Gastroesophageal sphincter (tissue), 4 donors: ENCODE measurements around the gene HAO2. TPM values are rescaled to one million over a fixed set of nuclear protein-coding genes. Genes with fewer than 3 reads are reported as not detected.

Experiments
- ATAC-seq: fragments of 150-250 bp; one replicate; pipeline ENCODE4 v1.9.1; 2016; ENCODE audit warnings: mild to moderate bottlenecking, moderate library complexity
- H3K27ac ChIP-seq, 4 donors: fragments of 200-600 bp; sonication (generic) in 3 of 4; 1 replicate in 3 of 4; 2 replicates in 1 of 4; pipeline ENCODE4 v1.5.1; 2016 to 2019
- H3K27me3 ChIP-seq: fragments of 200-600 bp; sonication (generic); one replicate; pipeline ENCODE4 v1.5.1; 2019
- H3K36me3 ChIP-seq, 2 donors: fragments of 200-600 bp; sonication (generic); one replicate each; pipeline ENCODE4 v1.5.1; 2019; ENCODE audit warnings: control low read depth in 1 of 2
- H3K4me1 ChIP-seq, 3 donors: fragments of 200-600 bp; sonication (generic); 1 replicate in 2 of 3; 2 replicates in 1 of 3; pipeline ENCODE4 v1.5.1; 2016 to 2019; ENCODE audit warnings: control low read depth in 2 of 3
- H3K4me3 ChIP-seq, 2 donors: fragments of 200-600 bp; sonication (generic); one replicate each; pipeline ENCODE4 v1.5.1; 2019; ENCODE audit warnings: mild to moderate bottlenecking in 1 of 2, moderate library complexity in 1 of 2
- H3K9me3 ChIP-seq, 3 donors: fragments of 200-600 bp; sonication (generic); one replicate each; pipeline ENCODE4 v1.5.1; 2017 to 2019; ENCODE audit warnings: control low read depth in 2 of 3
- CTCF ChIP-seq, 4 experiments: fragments of 200-600 bp in 2 of 4; fragments of 450-650 bp in 2 of 4; sonication (generic) in 1 of 4; IDR thresholded peaks; one replicate each; pipeline ENCODE4 v1.5.1; 2017 to 2019; ENCODE audit warnings: antibody characterized with exemption in 4 of 4, mild to moderate bottlenecking in 2 of 4, moderate library complexity in 2 of 4
- EP300 ChIP-seq: sonication (generic); formaldehyde crosslinking; IDR thresholded peaks from one replicate; pipeline ENCODE4 v1.6.1; 2017; ENCODE audit warnings: antibody characterized with exemption, mild to moderate bottlenecking
- POLR2A ChIP-seq, 2 donors: fragments of 450-650 bp; IDR thresholded peaks; one replicate each; pipeline ENCODE4 v1.6.1; 2017; ENCODE audit warnings: antibody characterized with exemption in 2 of 2, mild to moderate bottlenecking in 2 of 2, moderate library complexity in 1 of 2
- POLR2AphosphoS5 ChIP-seq: sonication (generic); formaldehyde crosslinking; IDR thresholded peaks from one replicate; pipeline ENCODE4 v1.6.1; 2017; ENCODE audit warnings: antibody characterized with exemption
- WGBS, 2 donors: methylation state at CpG; one replicate each; pipeline ENCODE4 v1.1.5; 2018; ENCODE audit warnings: low coverage in 1 of 2; 5-methylcytosine and 5-hydroxymethylcytosine counted together
- total RNA-seq, 4 donors: library from RNA; depleted of rRNA; stranded (reverse); fragments of >200 nt; gene quantifications; one replicate each; pipeline ENCODE4 v1.1.0, GENCODE V29; 2016

The HAO2 gene
- total RNA-seq, 4 donors from 2014 or later, result not detected

- no peaks in the 10 kb centered on the region for H3K9me3 ChIP-seq
- no peak overlapping the region for H3K27ac ChIP-seq
- TF ChIP-seq CTCF (IDR thresholded peaks at IDR 0.05) (no peak), POLR2AphosphoS5 (no peak), EP300 (no peak), POLR2A (IDR thresholded peaks at IDR 0.05) (no peak)
- H3K36me3 ChIP-seq, result no peaks in the 10 kb centered on the region
- no peaks in the 10 kb centered on the region for H3K27me3 ChIP-seq
- no peak for ATAC-seq
- H3K4me1 ChIP-seq, result no peaks in the 10 kb centered on the region
- H3K4me3 ChIP-seq, result no peak overlapping the region
Measured at GRCh38 chr1:119390526-119390925, 21.9 kb downstream of the HAO2 start.

GRCh38 chr1:119391749-119392148 is 23.2 kb downstream of the HAO2 start:
- TF ChIP-seq POLR2AphosphoS5 (no peak), CTCF (IDR thresholded peaks at IDR 0.05) (no peak), EP300 (no peak), POLR2A (IDR thresholded peaks at IDR 0.05) (no peak)
- no peak for ATAC-seq
- 79% methylated on average over 3 of the region's 3 CpGs; no CpG with 5 or more reads in 1 of the 2 donors for WGBS, 2 donors

GRCh38 chr1:119394085-119394484 is 25.5 kb downstream of the HAO2 start:
- no peaks in the 10 kb centered on the region for H3K4me1 ChIP-seq
- TF ChIP-seq POLR2A (IDR thresholded peaks at IDR 0.05) (no peak), POLR2AphosphoS5 (no peak), CTCF (IDR thresholded peaks at IDR 0.05) (no peak), EP300 (no peak)
- no peak overlapping the region for H3K4me3 ChIP-seq
- 67 to 100% methylated on average over 1 of the region's 1 CpG for WGBS, 2 donors
- H3K9me3 ChIP-seq, result no peaks in the 10 kb centered on the region
- H3K27me3 ChIP-seq, result no peaks in the 10 kb centered on the region
- H3K27ac ChIP-seq, result no peak overlapping the region
- ATAC-seq, result no peak
- no peaks in the 10 kb centered on the region for H3K36me3 ChIP-seq

More at GRCh38 chr1:119391749-119392148, 23.2 kb downstream of the HAO2 start:
- Histone ChIP-seq H3K36me3 (no peaks in the 10 kb centered on the region), H3K27ac (no peak overlapping the region), H3K4me1 (no peaks in the 10 kb centered on the region), H3K9me3 (no peaks in the 10 kb centered on the region), H3K4me3 (no peak overlapping the region), H3K27me3 (no peaks in the 10 kb centered on the region)

GRCh38 chr1:119396982-119397381 is 28.4 kb downstream of the HAO2 start:
- ATAC-seq, result no peak
- Histone ChIP-seq H3K4me1 (no peaks in the 10 kb centered on the region), H3K27me3 (no peaks in the 10 kb centered on the region), H3K36me3 (no peaks in the 10 kb centered on the region), H3K4me3 (no peak overlapping the region), H3K9me3 (no peaks in the 10 kb centered on the region), H3K27ac (no peak overlapping the region)
- no peak for TF ChIP-seq POLR2AphosphoS5
- TF ChIP-seq CTCF (IDR thresholded peaks at IDR 0.05), result no peak
- no peak for TF ChIP-seq EP300

GRCh38 chr1:119397986-119398385 is 29.4 kb downstream of the HAO2 start:
- WGBS, 2 donors, result 71 to 83% methylated on average over 3 of the region's 3 CpGs
- no peaks in the 10 kb centered on the region for H3K9me3 ChIP-seq
- H3K36me3 ChIP-seq, result no peaks in the 10 kb centered on the region
- H3K27me3 ChIP-seq, result no peaks in the 10 kb centered on the region
- TF ChIP-seq EP300 (no peak), CTCF (IDR thresholded peaks at IDR 0.05) (no peak), POLR2A (IDR thresholded peaks at IDR 0.05) (no peak), POLR2AphosphoS5 (no peak)
- ATAC-seq, result no peak
- no peaks in the 10 kb centered on the region for H3K4me1 ChIP-seq
- H3K4me3 ChIP-seq, result no peak overlapping the region
- no peak overlapping the region for H3K27ac ChIP-seq
